A673 (cell line): ENCODE results near the gene CRIP1. TPM values are rescaled to one million over a fixed set of nuclear protein-coding genes. Genes with fewer than 3 reads are reported as not detected.

Source experiments
- BruUV-seq: library from RNA; stranded (reverse); fragments of 400-500 nt; replicated peaks from 2 replicates; lab custom pipeline; 2021; lab: Mats Ljungman, UMichigan
- CTCF ChIA-PET: fragments of 300-600 bp; sonication (Branson Sonifier 250); formaldehyde crosslinking; loops from one replicate; lab custom pipeline; 2022; ENCODE audit warnings: antibody characterized with exemption; lab: Charles Lee
- POLR2A ChIA-PET: fragments of 300-600 bp; sonication (Branson Sonifier 250); formaldehyde crosslinking; loops from one replicate; lab custom pipeline; 2022; ENCODE audit warnings: antibody characterized with exemption; ENCODE audit not compliant: low non-redundant PET; lab: Charles Lee
- DNase-seq: peaks from one replicate; pipeline ENCODE4 v3.0.0-alpha.2; 2015; ENCODE audit warnings: low spot score
- H3K27ac ChIP-seq: fragments of 200-600 bp; sonication (generic); 2 replicates; pipeline ENCODE4 v1.5.1; 2016; ENCODE audit warnings: mixed run types, low read depth, mild to moderate bottlenecking, mixed read lengths, antibody characterized with exemption, low read length; ENCODE audit not compliant: poor library complexity, severe bottlenecking
- H3K27me3 ChIP-seq: fragments of 200-600 bp; sonication (generic); replicated peaks from 2 replicates; pipeline ENCODE4 v1.6.1; 2017; ENCODE audit warnings: mixed run types, low read depth, mild to moderate bottlenecking, mixed read lengths, antibody characterized with exemption, low read length; ENCODE audit not compliant: insufficient read depth, poor library complexity
- H3K36me3 ChIP-seq: fragments of 200-600 bp; sonication (generic); 2 replicates; pipeline ENCODE4 v1.6.1; 2016; ENCODE audit warnings: mixed run types, mild to moderate bottlenecking, mixed read lengths, antibody characterized with exemption, low read length; ENCODE audit not compliant: insufficient read depth, poor library complexity, severe bottlenecking
- H3K4me1 ChIP-seq: fragments of 200-600 bp; sonication (generic); 2 replicates; pipeline ENCODE4 v1.6.1; 2017; ENCODE audit warnings: mixed run types, mild to moderate bottlenecking, mixed read lengths, antibody characterized with exemption, low read length; ENCODE audit not compliant: insufficient read depth, poor library complexity, severe bottlenecking
- H3K4me3 ChIP-seq: fragments of 200-600 bp; sonication (generic); 2 replicates; pipeline ENCODE4 v1.5.1; 2016; ENCODE audit warnings: low read depth, mixed run types, mild to moderate bottlenecking, mixed read lengths, low read length; ENCODE audit not compliant: poor library complexity, severe bottlenecking
- H3K9me3 ChIP-seq: fragments of 200-600 bp; sonication (generic); 2 replicates; pipeline ENCODE4 v1.6.1; 2016; ENCODE audit warnings: mixed run types, low read depth, mild to moderate bottlenecking, mixed read lengths, antibody characterized with exemption, low read length; ENCODE audit not compliant: poor library complexity, severe bottlenecking
- EZH2 ChIP-seq: fragments of 200-600 bp; sonication (generic); IDR thresholded peaks from 2 replicates; pipeline ENCODE4 v1.6.1; 2017; ENCODE audit warnings: borderline replicate concordance, low read depth, mild to moderate bottlenecking, mixed read lengths, antibody characterized with exemption, low read length; ENCODE audit not compliant: poor library complexity, severe bottlenecking
- intact Hi-C: fragments of 100-400 bp; cut with micrococcal nuclease; formaldehyde crosslinking; loops from one replicate; pipeline ENCODE4 v1.10.0; 2022; ENCODE audit not compliant: unreplicated experiment
- total RNA-seq: library from RNA; stranded (reverse); gene quantifications from 2 replicates; pipeline ENCODE4 v1.2.3, GENCODE V29; 2021
- TF ChIP-seq, protein P1 (sequence below): fragments of 300-800, 200-600 bp; sonication (generic); conservative IDR thresholded peaks from 2 replicates; pipeline ENCODE4 v1.5.1; 2017; ENCODE audit warnings: low read depth, mild to moderate bottlenecking, antibody characterized with exemption, low read length, moderate library complexity, mixed read lengths

Gene CRIP1
- total RNA-seq, 1 experiment from 2014 or later = 47.7 TPM

DNA sequence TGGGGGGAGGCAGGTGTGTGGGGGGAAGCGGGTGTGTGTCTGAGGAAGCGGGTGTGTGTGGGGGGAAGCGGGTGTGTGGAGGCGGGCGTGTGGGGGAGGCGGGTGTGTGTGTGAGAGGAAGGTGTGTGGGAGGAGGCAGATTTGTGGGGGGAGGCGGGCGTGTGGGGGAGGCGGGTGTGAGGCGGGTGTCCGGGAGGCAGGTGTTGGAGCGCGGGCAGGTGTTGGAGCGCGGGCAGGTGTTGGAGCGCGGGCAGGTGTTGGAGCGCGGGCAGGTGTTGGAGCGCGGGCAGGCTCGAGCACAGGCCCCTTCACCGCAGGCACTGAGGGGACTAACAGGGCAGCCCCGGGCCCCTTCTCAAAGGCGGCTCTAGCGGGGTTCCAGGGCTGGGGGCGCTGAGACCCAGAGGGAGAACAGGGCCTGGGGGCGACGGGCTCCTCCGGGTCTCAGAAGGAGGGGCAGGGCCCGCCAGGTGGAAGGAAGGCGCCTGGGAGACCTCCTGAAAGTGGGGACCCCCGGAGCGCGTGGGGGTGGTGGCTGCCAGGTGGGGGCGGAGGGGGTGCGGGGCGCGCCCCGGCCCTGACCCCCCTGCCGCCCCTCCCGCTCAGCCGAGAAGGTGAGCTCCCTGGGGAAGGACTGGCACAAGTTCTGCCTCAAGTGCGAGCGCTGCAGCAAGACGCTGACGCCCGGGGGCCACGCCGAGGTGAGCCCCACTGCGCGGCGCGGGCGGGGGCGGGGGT is 8.9 kb upstream of the CRIP1 start:
- no peaks in the 10 kb centered on the region for H3K27me3 ChIP-seq
- no peak overlapping the region for H3K4me3 ChIP-seq
- H3K9me3 ChIP-seq = no peaks in the 10 kb centered on the region
- H3K4me1 ChIP-seq = peaks cover 56% of the 10 kb centered on the region
- peak; percentile 56 for DNase-seq
- POLR2A ChIA-PET = no interaction called here
- TF ChIP-seq, protein P1, sequence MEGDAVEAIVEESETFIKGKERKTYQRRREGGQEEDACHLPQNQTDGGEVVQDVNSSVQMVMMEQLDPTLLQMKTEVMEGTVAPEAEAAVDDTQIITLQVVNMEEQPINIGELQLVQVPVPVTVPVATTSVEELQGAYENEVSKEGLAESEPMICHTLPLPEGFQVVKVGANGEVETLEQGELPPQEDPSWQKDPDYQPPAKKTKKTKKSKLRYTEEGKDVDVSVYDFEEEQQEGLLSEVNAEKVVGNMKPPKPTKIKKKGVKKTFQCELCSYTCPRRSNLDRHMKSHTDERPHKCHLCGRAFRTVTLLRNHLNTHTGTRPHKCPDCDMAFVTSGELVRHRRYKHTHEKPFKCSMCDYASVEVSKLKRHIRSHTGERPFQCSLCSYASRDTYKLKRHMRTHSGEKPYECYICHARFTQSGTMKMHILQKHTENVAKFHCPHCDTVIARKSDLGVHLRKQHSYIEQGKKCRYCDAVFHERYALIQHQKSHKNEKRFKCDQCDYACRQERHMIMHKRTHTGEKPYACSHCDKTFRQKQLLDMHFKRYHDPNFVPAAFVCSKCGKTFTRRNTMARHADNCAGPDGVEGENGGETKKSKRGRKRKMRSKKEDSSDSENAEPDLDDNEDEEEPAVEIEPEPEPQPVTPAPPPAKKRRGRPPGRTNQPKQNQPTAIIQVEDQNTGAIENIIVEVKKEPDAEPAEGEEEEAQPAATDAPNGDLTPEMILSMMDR = no peak
- TF ChIP-seq EZH2 = no peak
- CTCF ChIA-PET = interaction anchor here (1.2 kb wide), 1 partner anchor 107 kb away, joined by 3 read pairs; no protein-coding TSS in a partner anchor
- intact Hi-C loops = no loop called here
- no TSS peak for BruUV-seq
- H3K36me3 ChIP-seq = peaks cover 4% of the 10 kb centered on the region
- no peak overlapping the region for H3K27ac ChIP-seq

DNA sequence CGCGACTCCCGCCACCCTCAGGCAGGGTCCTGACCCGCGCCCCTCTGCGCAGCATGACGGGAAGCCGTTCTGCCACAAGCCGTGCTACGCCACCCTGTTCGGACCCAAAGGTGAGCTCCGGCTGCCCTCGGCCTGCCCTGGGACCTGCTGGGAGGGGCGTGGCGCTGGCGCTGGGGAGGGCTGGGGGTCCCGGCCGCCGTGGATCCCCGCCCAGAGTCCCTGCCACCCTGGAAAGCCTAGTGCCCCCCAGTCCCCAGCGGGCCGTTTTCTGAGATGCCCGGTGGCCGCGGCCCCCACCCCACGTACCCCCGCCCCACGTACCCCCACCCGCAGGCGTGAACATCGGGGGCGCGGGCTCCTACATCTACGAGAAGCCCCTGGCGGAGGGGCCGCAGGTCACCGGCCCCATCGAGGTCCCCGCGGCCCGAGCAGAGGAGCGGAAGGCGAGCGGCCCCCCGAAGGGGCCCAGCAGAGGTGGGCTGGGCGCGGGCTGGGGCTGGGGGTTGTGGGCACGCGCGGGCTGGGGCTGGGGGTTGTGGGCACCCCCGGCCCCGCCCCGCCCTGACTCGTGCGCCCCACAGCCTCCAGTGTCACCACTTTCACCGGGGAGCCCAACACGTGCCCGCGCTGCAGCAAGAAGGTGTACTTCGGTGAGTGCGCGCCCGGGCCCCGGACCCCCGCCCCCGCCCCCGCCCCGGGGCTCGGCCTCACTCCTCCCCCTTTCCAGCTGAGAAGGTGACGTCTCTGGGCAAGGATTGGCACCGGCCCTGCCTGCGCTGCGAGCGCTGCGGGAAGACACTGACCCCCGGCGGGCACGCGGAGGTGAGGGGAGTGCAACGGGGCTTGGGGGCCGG is 8.1 kb upstream of the CRIP1 start:
- Histone ChIP-seq H3K4me3 (no peak overlapping the region), H3K4me1 (peaks cover 49% of the 10 kb centered on the region), H3K9me3 (no peaks in the 10 kb centered on the region), H3K27me3 (no peaks in the 10 kb centered on the region), H3K36me3 (peaks cover 4% of the 10 kb centered on the region), H3K27ac (no peak overlapping the region)
- intact Hi-C loops = no loop called here
- BruUV-seq = no TSS peak
- ChIA-PET CTCF (no interaction called here), POLR2A (no interaction called here)
- TF ChIP-seq EZH2 = no peak
- TF ChIP-seq, protein P1 = no peak
- DNase-seq = no peak

DNA sequence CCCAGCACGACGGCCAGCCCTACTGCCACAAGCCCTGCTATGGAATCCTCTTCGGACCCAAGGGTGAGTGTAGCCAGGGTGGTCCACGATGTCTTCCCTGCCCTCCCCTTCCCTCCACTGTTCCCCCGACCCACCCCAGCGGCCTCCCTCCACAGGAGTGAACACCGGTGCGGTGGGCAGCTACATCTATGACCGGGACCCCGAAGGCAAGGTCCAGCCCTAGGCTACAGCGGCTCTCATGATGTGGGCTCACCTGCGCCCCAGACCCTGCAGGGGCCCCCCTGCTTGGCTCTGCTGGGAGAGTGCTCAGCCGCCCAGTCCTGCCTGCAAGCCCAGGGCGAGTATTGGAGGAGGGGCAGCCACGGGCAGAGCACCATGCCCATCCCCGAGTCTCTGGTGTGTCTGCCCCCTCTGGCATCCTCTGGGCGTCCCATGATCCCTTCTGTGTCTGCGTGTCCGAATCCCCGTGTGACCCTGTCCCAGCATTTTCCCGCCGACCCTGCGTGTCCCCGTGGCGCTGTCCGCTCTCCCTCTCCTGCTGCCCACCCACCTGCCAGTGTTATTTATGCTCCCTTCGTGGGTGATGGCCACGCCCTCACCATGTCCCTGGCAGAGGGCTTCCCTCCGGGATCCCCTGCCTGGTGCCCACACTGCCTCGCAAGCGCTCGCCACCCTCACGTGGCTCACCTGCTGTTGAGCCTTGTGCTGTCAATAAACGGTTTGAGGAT is 7.1 kb upstream of the CRIP1 start:
- H3K27me3 ChIP-seq = no peaks in the 10 kb centered on the region
- intact Hi-C loops = no loop called here

More for the DNA sequence above, 7.1 kb upstream of the CRIP1 start:
- TSS peak; percentile 95 for BruUV-seq
- Histone ChIP-seq H3K4me1 (peaks cover 45% of the 10 kb centered on the region), H3K27ac (no peak overlapping the region), H3K9me3 (no peaks in the 10 kb centered on the region), H3K36me3 (peaks cover 4% of the 10 kb centered on the region), H3K4me3 (no peak overlapping the region)
- DNase-seq = no peak
- CTCF ChIA-PET = no interaction called here
- no peak for TF ChIP-seq EZH2
- TF ChIP-seq, protein P1 = no peak
- POLR2A ChIA-PET = no interaction called here
